HAP-1 (cell line): ENCODE data around the gene LHX1.
A peak's percentile ranks its signal among the peaks of the same experiment; 100 is the strongest.

ENCODE experiments used
- DNase-seq, 2 experiments: peaks; one replicate each; pipeline ENCODE4 v3.0.0-alpha.2; 2016 to 2020; ENCODE audit warnings: low spot score in 2 of 2
- H3K27me3 ChIP-seq: fragments of 250-450 bp; sonication (Bioruptor Pico); 2 replicates; pipeline ENCODE4 v1.5.1; 2020; ENCODE audit warnings: low read depth, mild to moderate bottlenecking, moderate library complexity
- H3K36me3 ChIP-seq: fragments of 250-450 bp; sonication (Bioruptor Pico); replicated peaks from 2 replicates; pipeline ENCODE4 v1.5.1; 2020; ENCODE audit warnings: mild to moderate bottlenecking
- H3K4me1 ChIP-seq: fragments of 250-450 bp; sonication (Bioruptor Pico); 2 replicates; pipeline ENCODE4 v1.5.1; 2020; ENCODE audit warnings: mild to moderate bottlenecking
- H3K4me3 ChIP-seq: fragments of 250-450 bp; sonication (Bioruptor Pico); 2 replicates; pipeline ENCODE4 v1.5.1; 2020; ENCODE audit warnings: mild to moderate bottlenecking, moderate library complexity
- H3K9me3 ChIP-seq: fragments of 250-450 bp; sonication (Bioruptor Pico); 2 replicates; pipeline ENCODE4 v1.5.1; 2020; ENCODE audit warnings: mild to moderate bottlenecking, moderate library complexity
- in situ Hi-C: fragments of 300-500 bp; cut with MboI; formaldehyde crosslinking; loops from 3 replicates; pipeline ENCODE4 v1.14.3; 2020; ENCODE audit warnings: low sequenced_read_pairs, inconsistent platforms, mixed read lengths

LHX1 gene

DNA sequence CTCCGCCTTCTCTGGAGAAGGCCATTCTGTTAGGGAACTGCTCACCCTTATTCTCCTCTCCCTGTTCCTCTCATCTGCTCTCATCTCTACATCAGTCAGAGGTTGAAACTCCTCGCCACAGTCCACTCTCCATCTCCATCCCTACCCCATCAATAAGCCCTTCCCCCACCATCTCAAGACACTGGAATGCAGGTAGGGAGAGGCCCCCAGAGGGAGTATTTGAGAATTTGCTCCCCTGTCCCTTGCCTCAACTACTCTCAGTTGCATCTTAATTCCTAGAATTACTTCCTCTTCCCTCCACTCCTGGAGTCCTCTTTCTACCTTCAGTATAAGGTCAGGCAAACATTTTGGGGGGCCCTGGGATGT, 9.4 kb downstream of the LHX1 start:
- H3K9me3 ChIP-seq: no peaks in the 10 kb centered on the region
- in situ Hi-C loops: no loop called here
- H3K36me3 ChIP-seq: peaks cover 16% of the 10 kb centered on the region
- H3K4me3 ChIP-seq: no peak overlapping the region
- DNase-seq: no peak
- peaks cover 16% of the 10 kb centered on the region for H3K4me1 ChIP-seq
- H3K27me3 ChIP-seq: no peaks in the 10 kb centered on the region

DNA sequence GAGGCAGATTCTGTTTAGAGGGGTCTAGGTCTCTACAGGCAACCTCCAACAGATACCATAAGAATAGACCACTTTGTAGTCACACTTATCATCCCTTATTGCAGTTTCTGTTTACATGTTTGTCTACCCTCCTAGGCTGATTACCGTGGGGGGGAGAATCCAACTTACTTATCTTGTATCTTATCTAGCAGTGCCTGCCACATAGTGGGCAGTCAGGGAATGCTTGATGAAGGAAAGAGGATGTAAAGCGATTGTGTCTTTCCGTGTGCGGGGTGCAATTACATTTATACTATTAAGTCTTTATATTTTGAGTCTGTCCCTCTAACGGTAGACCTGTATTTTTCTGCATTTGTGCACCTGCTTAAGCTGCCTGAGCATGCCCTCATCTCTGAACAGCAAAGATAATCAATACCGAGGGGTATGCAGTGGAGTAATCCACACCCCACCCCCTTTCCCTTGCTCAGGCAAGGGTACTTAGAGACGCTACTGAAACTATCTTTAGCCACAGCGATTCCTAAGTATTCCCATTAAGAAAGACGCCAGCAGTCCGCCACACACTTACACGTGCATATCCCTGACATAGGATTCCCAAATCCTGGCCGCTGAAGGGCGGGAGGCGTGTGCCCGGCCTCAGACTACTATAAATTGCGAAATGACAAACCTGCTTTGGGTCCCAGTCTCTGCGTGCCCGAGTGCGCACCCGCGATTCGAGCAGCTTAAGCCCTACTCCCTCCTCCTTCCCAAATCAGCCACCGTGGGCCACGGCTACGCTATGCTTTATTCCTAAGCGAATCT, 10.8 kb downstream of the LHX1 start:
- H3K27me3 ChIP-seq: no peaks in the 10 kb centered on the region
- H3K4me3 ChIP-seq: peak overlapping the region; percentile 86
- H3K36me3 ChIP-seq: peaks cover 27% of the 10 kb centered on the region
- no peak for DNase-seq
- in situ Hi-C loops: no loop called here
- no peaks in the 10 kb centered on the region for H3K9me3 ChIP-seq
- H3K4me1 ChIP-seq: peaks cover 16% of the 10 kb centered on the region

DNA sequence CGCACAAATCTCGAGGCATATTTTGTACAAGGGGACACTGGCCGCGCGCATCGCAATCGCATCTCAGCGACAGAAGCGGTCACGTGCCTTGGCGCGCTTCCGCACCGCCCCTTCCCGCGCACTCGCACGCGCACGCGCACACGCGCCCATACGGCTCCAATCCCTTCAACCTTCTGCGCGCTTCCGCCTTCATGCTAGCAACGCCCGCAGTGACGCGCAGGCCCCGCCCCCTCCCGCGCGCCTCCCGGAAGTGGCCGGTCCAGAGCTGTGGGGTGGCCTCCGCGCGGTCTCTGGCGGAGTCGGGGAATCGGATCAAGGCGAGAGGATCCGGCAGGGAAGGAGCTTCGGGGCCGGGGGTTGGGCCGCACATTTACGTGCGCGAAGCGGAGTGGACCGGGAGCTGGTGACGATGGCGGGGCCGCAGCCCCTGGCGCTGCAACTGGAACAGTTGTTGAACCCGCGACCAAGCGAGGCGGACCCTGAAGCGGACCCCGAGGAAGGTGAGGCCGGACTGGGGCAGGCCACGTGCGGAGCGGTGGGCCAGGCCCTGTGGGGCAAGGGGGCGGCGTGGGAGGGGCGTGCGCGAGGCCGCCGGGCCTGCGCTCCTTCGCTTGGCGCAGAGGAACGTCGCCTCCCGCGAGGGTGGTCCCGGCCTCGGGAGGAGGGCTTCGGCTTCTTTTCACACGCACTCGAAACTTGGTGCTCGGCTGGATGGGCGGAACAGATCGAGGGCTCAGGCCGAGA, 11.6 kb downstream of the LHX1 start, which contains the start of gene AATF:
Gene AATF (plus strand): TSS at position 238 of the 744 bp plus-strand sequence. CDS start 172 bp downstream, at position 410.
- peaks cover 33% of the 10 kb centered on the region for H3K36me3 ChIP-seq
- H3K27me3 ChIP-seq: no peaks in the 10 kb centered on the region
- peaks cover 16% of the 10 kb centered on the region for H3K4me1 ChIP-seq

DNA sequence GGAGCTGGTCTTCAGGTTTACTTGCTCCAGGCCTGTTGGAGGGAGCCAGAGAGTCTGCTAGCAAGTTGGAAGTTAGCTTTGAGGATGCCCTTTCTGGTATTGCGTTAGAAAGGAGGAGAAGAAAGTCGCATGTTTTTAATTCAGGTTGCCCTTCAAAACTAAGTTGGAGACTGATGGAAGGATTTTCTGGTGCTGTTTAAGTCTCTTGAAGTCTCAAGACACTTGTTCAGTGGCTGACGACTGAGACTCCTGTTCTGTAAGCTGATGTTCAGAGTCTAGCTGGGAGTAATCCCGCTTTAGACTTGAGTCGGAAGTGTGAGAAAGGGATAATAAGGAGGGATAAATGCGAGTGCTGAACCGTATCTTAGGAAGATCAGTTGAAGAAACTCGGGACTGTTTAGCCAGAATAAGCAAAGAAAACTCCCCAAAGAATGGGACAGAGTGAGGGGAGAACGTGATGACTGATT, 12.2 kb downstream of the LHX1 start:
- peaks cover 38% of the 10 kb centered on the region for H3K36me3 ChIP-seq
- no peak for DNase-seq
- H3K9me3 ChIP-seq: no peaks in the 10 kb centered on the region
- no peaks in the 10 kb centered on the region for H3K27me3 ChIP-seq
- in situ Hi-C loops: no loop called here
- H3K4me1 ChIP-seq: peaks cover 16% of the 10 kb centered on the region
- H3K4me3 ChIP-seq: peak overlapping the region; percentile 86

More for the DNA sequence above, 11.6 kb downstream of the LHX1 start, which contains the start of gene AATF:
- in situ Hi-C loops: no loop called here
- Histone ChIP-seq H3K4me3 (peak within 1 kb of the TSS; percentile 86), H3K9me3 (no peaks in the 10 kb centered on the region)
- peak; percentile 93 to 97 for DNase-seq

DNA sequence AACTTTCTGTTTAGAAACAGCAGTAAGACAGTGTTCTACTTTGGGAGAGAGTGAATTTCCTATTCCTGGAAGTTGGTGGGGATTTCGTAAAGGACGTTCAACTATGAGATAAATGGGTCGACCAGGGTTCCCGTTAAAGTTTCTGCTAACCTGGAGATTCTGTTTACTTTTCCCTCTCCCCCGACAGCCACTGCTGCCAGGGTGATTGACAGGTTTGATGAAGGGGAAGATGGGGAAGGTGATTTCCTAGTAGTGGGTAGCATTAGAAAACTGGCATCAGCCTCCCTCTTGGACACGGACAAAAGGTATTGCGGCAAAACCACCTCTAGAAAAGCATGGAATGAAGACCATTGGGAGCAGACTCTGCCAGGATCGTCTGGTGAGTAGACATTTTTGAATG, 12.8 kb downstream of the LHX1 start:
- H3K27me3 ChIP-seq: no peaks in the 10 kb centered on the region
- in situ Hi-C loops: no loop called here
- H3K4me1 ChIP-seq: peaks cover 16% of the 10 kb centered on the region
- H3K36me3 ChIP-seq: peaks cover 44% of the 10 kb centered on the region
- DNase-seq: no peak
- H3K9me3 ChIP-seq: no peaks in the 10 kb centered on the region
- H3K4me3 ChIP-seq: peak overlapping the region; percentile 86

DNA sequence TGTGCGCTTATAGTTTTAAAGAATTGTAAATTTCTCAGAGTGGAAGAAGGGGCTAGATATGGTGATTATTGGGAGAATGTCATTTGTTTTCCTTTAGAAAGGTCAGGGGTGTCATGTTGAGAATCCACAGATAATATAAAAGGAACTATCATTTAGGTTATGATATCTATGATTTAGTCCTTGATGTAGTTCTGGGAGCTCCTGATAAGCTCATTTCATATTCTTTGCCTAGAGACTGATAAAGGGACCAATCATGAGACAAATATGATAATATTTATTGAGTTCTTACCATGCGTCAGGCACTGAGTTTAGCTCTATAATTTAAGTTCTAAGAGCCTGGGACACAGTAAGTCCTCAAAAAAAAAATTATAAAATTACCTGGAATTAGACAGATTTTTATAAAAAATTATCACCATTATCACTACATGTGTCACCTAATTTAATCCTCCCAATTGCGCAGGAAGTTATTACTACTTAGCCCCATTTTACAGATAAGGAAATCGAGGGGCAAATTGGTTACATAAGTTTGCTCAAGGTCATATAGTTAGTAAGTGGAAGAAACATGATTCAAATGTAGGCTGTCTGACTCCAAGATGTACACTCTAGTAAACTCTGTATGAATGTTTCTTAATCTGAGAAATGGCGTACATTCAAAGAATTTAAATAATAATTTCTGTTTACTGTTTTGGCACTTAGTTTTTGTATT, 14.0 kb downstream of the LHX1 start:
- H3K4me3 ChIP-seq: no peak overlapping the region; the same call in 1 of the 2 replicates
- DNase-seq: no peak
- H3K36me3 ChIP-seq: peaks cover 56% of the 10 kb centered on the region
- H3K4me1 ChIP-seq: peaks cover 16% of the 10 kb centered on the region
- no peaks in the 10 kb centered on the region for H3K27me3 ChIP-seq
- in situ Hi-C loops: no loop called here
- H3K9me3 ChIP-seq: no peaks in the 10 kb centered on the region

DNA sequence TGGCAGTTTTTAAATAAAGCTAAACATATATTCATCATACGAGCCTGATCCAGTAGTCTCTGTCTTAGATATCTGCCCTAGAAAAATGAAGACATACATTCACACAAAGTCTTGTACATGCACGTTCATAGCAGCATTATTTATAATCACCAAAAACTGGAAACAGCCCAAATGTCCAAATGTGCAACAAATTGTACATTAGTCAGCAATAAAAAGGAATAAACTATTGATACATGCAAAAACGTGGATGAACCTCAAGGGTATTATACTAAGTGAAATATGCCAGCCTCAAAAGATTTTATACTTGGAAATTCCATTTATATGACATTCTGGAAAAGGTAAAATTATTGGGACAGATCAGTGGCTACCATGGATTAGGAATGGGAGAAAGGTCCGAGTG, 34.2 kb downstream of the LHX1 start:
- Histone ChIP-seq H3K4me3 (no peak overlapping the region), H3K9me3 (no peaks in the 10 kb centered on the region), H3K4me1 (peaks cover 48% of the 10 kb centered on the region), H3K36me3 (peaks cover 19% of the 10 kb centered on the region), H3K27me3 (no peaks in the 10 kb centered on the region)
- DNase-seq: no peak
- in situ Hi-C loops: no loop called here

DNA sequence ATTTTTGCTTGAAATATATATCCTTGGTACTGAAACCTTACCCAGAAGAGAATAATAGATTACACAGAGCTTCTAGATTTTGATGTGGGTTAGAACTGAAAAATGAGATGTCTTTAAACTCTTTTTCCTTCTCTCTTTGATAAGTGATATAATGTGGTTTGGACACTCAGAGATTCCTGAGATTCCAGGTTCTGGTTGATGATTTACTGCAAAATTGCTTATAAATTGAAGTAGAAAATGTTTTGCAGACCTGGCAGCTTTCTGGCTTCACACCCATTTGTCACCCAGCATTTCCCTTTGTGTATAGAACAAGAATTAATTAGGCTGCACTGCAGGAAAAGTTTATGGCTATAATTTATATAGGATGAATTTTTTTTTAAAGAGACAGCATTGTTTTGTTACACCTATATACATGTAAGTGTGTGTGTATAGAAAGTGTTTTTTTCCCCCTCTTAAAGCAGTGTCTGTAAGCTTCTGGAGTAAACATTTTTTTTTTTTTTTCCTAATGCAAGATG, 35.0 kb downstream of the LHX1 start:
- H3K4me1 ChIP-seq: peaks cover 55% of the 10 kb centered on the region

DNA sequence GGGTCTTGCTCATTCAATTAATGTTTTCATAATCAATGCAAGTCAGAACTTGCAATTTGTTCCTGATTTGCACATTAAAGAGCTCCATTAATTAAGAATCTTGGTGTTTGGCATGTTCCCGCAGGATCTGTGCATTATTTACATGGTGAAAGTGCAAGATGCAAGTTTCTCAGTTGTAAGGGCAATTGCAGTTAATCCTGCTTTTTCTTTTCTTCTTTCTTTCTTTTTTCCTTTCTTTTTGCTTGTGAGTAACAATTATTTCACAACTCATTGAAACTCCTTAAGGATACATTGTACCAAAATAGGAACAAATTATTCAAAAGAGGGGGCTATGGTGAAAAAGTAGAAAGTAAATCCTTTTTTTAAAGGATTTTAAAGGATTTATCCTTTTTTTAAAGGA, 35.6 kb downstream of the LHX1 start:
- no peaks in the 10 kb centered on the region for H3K27me3 ChIP-seq

More for the DNA sequence above, 35.0 kb downstream of the LHX1 start:
- Histone ChIP-seq H3K9me3 (no peaks in the 10 kb centered on the region), H3K4me3 (no peak overlapping the region), H3K27me3 (no peaks in the 10 kb centered on the region), H3K36me3 (peaks cover 15% of the 10 kb centered on the region)
- no peak for DNase-seq
- in situ Hi-C loops: no loop called here

DNA sequence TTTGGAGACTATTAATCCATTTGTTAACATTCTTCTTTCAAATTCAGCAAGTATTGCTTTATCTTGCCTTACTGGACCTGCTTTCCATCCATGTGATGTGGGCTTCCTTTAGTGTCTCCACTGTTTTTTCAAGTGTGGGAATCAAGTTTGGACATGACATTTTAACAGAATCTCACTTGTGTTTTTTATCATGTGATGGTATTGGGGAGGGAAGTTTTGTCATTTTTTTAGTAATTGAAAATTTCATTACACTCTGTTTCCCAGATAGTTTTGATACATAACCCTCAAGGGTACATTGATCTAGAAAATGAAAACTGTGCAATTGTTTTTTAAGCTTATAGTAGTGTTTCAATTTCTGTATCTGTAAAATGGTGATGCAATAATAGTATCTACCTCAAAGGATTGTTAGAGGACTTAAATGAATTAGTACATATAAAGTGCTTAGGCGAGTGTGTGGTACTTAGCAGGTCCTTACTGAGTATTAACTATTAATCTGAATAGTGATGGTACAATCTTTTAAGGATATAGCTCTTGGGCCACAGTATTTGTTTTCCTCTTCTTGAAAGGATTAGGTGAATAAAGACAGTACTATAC, 38.7 kb downstream of the LHX1 start:
- H3K4me1 ChIP-seq: peaks cover 86% of the 10 kb centered on the region
- DNase-seq: no peak
- no peaks in the 10 kb centered on the region for H3K27me3 ChIP-seq
- no peaks in the 10 kb centered on the region; the same call in 1 of the 2 replicates for H3K36me3 ChIP-seq
- H3K4me3 ChIP-seq: no peak overlapping the region
- in situ Hi-C loops: no loop called here
- no peaks in the 10 kb centered on the region for H3K9me3 ChIP-seq

More for the DNA sequence above, 35.6 kb downstream of the LHX1 start:
- in situ Hi-C loops: no loop called here
- Histone ChIP-seq H3K4me1 (peaks cover 61% of the 10 kb centered on the region), H3K9me3 (no peaks in the 10 kb centered on the region), H3K36me3 (peaks cover 14% of the 10 kb centered on the region), H3K4me3 (no peak overlapping the region)
- peak in 1 of 2 experiments; percentile 60 for DNase-seq

DNA sequence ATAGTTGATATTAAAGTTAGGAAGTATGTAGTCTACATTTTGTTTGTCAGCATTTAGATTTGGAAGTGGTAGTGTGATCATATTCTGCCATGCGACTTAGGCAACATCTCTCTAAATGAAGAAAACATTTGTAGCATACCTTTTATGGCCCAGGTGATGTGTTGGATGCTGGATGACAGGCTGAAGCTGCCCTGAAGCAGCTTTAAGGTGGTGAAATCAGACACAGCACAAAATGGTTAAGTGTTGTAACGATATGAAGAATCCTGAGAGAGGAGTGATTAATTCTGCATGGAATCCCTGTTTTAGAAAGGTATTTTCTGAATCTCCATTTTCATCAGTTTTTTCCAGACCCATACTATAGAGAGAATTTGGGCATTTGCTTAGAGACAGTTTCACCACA, 39.8 kb downstream of the LHX1 start:
- H3K36me3 ChIP-seq: no peaks in the 10 kb centered on the region
- in situ Hi-C loops: no loop called here
- no peak for DNase-seq
- no peaks in the 10 kb centered on the region for H3K9me3 ChIP-seq
- no peak overlapping the region for H3K4me3 ChIP-seq
- peaks cover 76% of the 10 kb centered on the region for H3K4me1 ChIP-seq
- no peaks in the 10 kb centered on the region for H3K27me3 ChIP-seq

DNA sequence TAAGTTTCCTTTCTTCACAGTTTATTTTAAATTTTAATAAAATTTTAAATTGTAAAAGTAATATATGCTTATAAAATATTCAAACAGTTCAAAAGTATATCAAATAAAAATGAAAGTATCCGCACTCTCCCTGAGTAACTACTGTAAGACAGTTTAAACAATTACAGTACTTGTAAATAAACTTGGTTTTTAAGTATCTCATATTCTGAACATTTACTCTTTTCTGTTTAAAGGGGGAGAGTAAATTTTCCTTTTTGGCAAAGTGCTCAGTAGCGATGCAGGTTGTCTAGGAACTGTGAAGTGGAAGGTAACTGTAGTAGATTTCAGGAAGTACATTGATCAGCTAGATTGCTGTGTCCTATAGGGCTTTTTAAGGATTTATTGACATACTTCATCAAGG, 40.3 kb downstream of the LHX1 start:
- Histone ChIP-seq H3K4me1 (peaks cover 70% of the 10 kb centered on the region), H3K36me3 (no peaks in the 10 kb centered on the region)
- in situ Hi-C loops: no loop called here

More for the DNA sequence above, 40.3 kb downstream of the LHX1 start:
- DNase-seq: no peak
- Histone ChIP-seq H3K27me3 (no peaks in the 10 kb centered on the region), H3K4me3 (no peak overlapping the region), H3K9me3 (no peaks in the 10 kb centered on the region)
